ENCODE data around the gene CNN2. TPM values are rescaled to one million over a fixed set of nuclear protein-coding genes. Genes with fewer than 3 reads are reported as not detected.
A peak's percentile ranks its signal among the peaks of the same experiment; 100 is the strongest.

The CNN2 gene
- total RNA-seq, 4 donors from 2014 or later, result 2.2 to 10.1 (median 4.1) TPM

DNA sequence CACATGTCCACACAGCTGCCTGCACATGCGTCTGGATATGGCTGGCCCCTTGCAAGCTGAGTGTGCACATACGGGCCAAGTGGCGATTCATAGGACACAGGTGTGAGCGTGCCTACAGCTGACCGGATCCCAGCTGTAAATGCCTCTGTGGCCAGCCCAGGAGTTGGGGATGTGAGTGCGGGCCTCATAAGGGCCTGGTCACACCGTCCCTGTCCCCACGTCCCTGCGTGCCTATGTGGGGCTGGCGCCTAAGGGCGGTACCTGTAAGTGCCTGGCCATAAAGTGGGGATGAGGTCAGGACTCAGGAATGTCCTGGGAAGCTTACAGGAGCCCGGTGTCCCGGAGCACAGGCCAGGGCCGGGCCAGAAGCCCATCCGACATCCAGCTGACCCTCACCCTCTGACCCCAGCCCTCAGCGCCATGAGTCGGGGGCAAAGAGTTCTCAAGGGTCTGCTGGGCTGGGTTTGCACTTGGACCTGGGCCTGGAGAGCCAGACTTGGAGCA lies 39.2 kb downstream of the CNN2 start:
- Histone ChIP-seq H3K27ac (no peak overlapping the region), H3K4me1 (peaks cover 4 to 18% of the 10 kb centered on the region in 2 donors), H3K36me3 (no peaks in the 10 kb centered on the region), H3K27me3 (peaks cover 41 to 66% (median 53%) of the 10 kb centered on the region in 3 donors), H3K4me3 (no peak overlapping the region), H3K9me3 (no peaks in the 10 kb centered on the region)
- ATAC-seq, result peak in 1 of 2 donors; percentile 13
- no peak for DNase-seq
- intact Hi-C loops (cut with DNase I; ENCODE audit: low total_unique reads), result no loop called here
- no peak for TF ChIP-seq POLR2A (IDR thresholded peaks at IDR 0.05)
- TF ChIP-seq, protein P1, sequence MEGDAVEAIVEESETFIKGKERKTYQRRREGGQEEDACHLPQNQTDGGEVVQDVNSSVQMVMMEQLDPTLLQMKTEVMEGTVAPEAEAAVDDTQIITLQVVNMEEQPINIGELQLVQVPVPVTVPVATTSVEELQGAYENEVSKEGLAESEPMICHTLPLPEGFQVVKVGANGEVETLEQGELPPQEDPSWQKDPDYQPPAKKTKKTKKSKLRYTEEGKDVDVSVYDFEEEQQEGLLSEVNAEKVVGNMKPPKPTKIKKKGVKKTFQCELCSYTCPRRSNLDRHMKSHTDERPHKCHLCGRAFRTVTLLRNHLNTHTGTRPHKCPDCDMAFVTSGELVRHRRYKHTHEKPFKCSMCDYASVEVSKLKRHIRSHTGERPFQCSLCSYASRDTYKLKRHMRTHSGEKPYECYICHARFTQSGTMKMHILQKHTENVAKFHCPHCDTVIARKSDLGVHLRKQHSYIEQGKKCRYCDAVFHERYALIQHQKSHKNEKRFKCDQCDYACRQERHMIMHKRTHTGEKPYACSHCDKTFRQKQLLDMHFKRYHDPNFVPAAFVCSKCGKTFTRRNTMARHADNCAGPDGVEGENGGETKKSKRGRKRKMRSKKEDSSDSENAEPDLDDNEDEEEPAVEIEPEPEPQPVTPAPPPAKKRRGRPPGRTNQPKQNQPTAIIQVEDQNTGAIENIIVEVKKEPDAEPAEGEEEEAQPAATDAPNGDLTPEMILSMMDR (IDR thresholded peaks at IDR 0.05 in 4 of 5, conservative IDR thresholded peaks at IDR 0.05 in 1 of 5), result no peak
- in situ Hi-C loops (cut with MboI; ENCODE audit: low sequenced_read_pairs in 4 of 4), result no loop called here

GRCh38 chr19:1066251-1066747 lies 39.9 kb downstream of the CNN2 start:
- TF ChIP-seq POLR2A (IDR thresholded peaks at IDR 0.05), result no peak
- TF ChIP-seq, protein P1 (IDR thresholded peaks at IDR 0.05 in 4 of 5, conservative IDR thresholded peaks at IDR 0.05 in 1 of 5), result no peak
- in situ Hi-C loops (cut with MboI; ENCODE audit: low sequenced_read_pairs in 4 of 4), result no loop called here
- DNase-seq (no peak), ATAC-seq (no peak)
- Histone ChIP-seq H3K36me3 (no peaks in the 10 kb centered on the region), H3K4me1 (peaks cover 4 to 18% of the 10 kb centered on the region in 2 donors), H3K27me3 (peaks cover 47 to 71% (median 58%) of the 10 kb centered on the region in 3 donors), H3K4me3 (peak overlapping the region in 2 of 4 donors; percentile 34), H3K27ac (no peak overlapping the region), H3K9me3 (no peaks in the 10 kb centered on the region)
- intact Hi-C loops (cut with DNase I; ENCODE audit: low total_unique reads), result no loop called here

DNA sequence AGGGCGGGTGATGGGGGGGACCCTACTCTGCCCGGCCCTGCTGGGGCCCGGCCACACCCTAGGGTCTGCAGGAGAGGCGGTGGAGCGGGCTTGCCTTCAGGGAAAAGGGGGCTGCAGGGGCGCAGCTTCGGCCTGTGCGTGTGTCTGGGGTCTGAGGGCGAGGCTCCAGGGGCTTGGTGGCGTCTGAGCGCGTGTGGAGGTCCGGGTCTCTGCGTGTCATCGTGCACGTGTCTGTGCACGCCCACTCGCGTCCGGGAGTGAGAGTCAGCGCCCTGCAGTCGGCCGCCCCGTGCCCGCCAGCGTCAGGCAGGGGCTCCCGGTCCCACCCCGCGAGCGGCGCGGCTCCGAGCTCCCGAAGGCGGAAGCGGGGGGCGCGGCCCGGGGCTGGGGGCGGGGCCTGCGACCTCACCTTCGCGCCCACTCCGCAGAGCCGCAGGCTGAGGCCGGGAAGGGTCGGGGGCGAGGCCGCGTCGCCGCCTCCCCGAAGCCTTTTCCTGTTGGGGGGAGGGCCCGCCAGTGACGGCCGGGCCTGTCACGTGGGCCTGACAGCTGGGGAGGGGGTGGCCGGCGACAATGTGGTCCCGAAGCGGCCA lies 40.4 kb downstream of the CNN2 start, which contains the start of gene ARHGAP45:
Gene ARHGAP45 (plus strand): TSS at position 420 of the 593 bp plus-strand sequence. CDS start 239 bp downstream, outside the sequence.
- Histone ChIP-seq H3K4me1 (peaks cover 4 to 18% of the 10 kb centered on the region in 2 donors), H3K27ac (no peak within 1 kb of the TSS), H3K9me3 (no peaks in the 10 kb centered on the region), H3K4me3 (peak within 1 kb of the TSS in 3 of 4 donors; percentile 27 to 34 (median 34)), H3K36me3 (no peaks in the 10 kb centered on the region), H3K27me3 (peaks cover 51 to 76% (median 62%) of the 10 kb centered on the region in 3 donors)
- ATAC-seq, result no peak
- in situ Hi-C loops (cut with MboI; ENCODE audit: low sequenced_read_pairs in 4 of 4) (no loop called here), intact Hi-C loops (cut with DNase I; ENCODE audit: low total_unique reads) (no loop called here)
- TF ChIP-seq, protein P1 (IDR thresholded peaks at IDR 0.05 in 4 of 5, conservative IDR thresholded peaks at IDR 0.05 in 1 of 5), result no peak
- peak in 1 of 2 donors; percentile 10 for TF ChIP-seq POLR2A (IDR thresholded peaks at IDR 0.05)
- no peak for DNase-seq

GRCh38 chr19:1067341-1067957 lies 41.0 kb downstream of the CNN2 start:
- no peak for TF ChIP-seq POLR2A (IDR thresholded peaks at IDR 0.05)
- TF ChIP-seq, protein P1 (IDR thresholded peaks at IDR 0.05 in 4 of 5, conservative IDR thresholded peaks at IDR 0.05 in 1 of 5), result no peak
- peaks cover 4 to 18% of the 10 kb centered on the region in 2 donors for H3K4me1 ChIP-seq
- intact Hi-C loops (cut with DNase I; ENCODE audit: low total_unique reads) (no loop called here), in situ Hi-C loops (cut with MboI; ENCODE audit: low sequenced_read_pairs in 4 of 4) (no loop called here)
- peaks cover 57 to 82% (median 68%) of the 10 kb centered on the region in 3 donors for H3K27me3 ChIP-seq
- ATAC-seq, result no peak
- H3K9me3 ChIP-seq, result no peaks in the 10 kb centered on the region
- H3K27ac ChIP-seq, result no peak overlapping the region
- H3K4me3 ChIP-seq, result peak overlapping the region in 3 of 4 donors; percentile 27 to 34 (median 34)
- H3K36me3 ChIP-seq, result no peaks in the 10 kb centered on the region
- DNase-seq, result no peak

Measured in gastrocnemius medialis (tissue), 4 donors.